Activated CD8-positive, alpha-beta T cell treated with anti-CD3 and anti-CD28 coated beads for 36 hours (primary cell): ENCODE results near the gene SPACA4. TPM values are rescaled to one million over a fixed set of nuclear protein-coding genes. Genes with fewer than 3 reads are reported as not detected.

Source experiments
- ATAC-seq: fragments of 200-7000 bp; cut with Tn5 transposase; one replicate; pipeline ENCODE4 v1.10.0; 2021; ENCODE audit warnings: mild to moderate bottlenecking, moderate library complexity
- CTCF ChIA-PET: fragments of 350-600 bp; sonication (Branson Sonifier 250); formaldehyde crosslinking; loops from one replicate; lab custom pipeline; 2021; ENCODE audit warnings: antibody characterized with exemption; lab: Charles Lee
- POLR2A ChIA-PET: fragments of 350-600 bp; sonication (Branson Sonifier 250); formaldehyde crosslinking; loops from one replicate; lab custom pipeline; 2021; ENCODE audit warnings: antibody characterized with exemption; lab: Charles Lee
- DNase-seq: peaks from one replicate; pipeline ENCODE4 v3.0.0-alpha.2; 2020
- H3K27ac Mint-ChIP-seq: one replicate; pipeline ENCODE4 v1.8.0; 2021; ENCODE audit warnings: mild to moderate bottlenecking, mixed read lengths
- H3K27me3 Mint-ChIP-seq: one replicate; pipeline ENCODE4 v1.8.0; 2021; ENCODE audit warnings: mixed read lengths
- H3K36me3 Mint-ChIP-seq: one replicate; pipeline ENCODE4 v1.8.0; 2021; ENCODE audit warnings: low read depth, mixed read lengths
- H3K4me1 Mint-ChIP-seq: one replicate; pipeline ENCODE4 v1.8.0; 2021; ENCODE audit warnings: low read depth, mixed read lengths
- H3K4me3 Mint-ChIP-seq: one replicate; pipeline ENCODE4 v1.8.0; 2021; ENCODE audit warnings: mild to moderate bottlenecking, moderate library complexity, mixed read lengths
- H3K9me3 Mint-ChIP-seq: one replicate; pipeline ENCODE4 v1.8.0; 2021; ENCODE audit warnings: mixed read lengths
- CTCF ChIP-seq: fragments of 200-600 bp; IDR thresholded peaks from one replicate; pipeline ENCODE4 v1.8.0; 2022; ENCODE audit warnings: antibody characterized with exemption, mild to moderate bottlenecking
- intact Hi-C: fragments of 100-400 bp; cut with micrococcal nuclease; formaldehyde crosslinking; loops from one replicate; pipeline ENCODE4 v1.10.0; 2022
- total RNA-seq, 2 experiments: library from RNA; stranded (reverse); gene quantifications; one replicate each; pipeline ENCODE4 v1.2.3, GENCODE V29; 2021

Gene SPACA4
- total RNA-seq, 2 experiments from 2014 or later: not detected

DNA sequence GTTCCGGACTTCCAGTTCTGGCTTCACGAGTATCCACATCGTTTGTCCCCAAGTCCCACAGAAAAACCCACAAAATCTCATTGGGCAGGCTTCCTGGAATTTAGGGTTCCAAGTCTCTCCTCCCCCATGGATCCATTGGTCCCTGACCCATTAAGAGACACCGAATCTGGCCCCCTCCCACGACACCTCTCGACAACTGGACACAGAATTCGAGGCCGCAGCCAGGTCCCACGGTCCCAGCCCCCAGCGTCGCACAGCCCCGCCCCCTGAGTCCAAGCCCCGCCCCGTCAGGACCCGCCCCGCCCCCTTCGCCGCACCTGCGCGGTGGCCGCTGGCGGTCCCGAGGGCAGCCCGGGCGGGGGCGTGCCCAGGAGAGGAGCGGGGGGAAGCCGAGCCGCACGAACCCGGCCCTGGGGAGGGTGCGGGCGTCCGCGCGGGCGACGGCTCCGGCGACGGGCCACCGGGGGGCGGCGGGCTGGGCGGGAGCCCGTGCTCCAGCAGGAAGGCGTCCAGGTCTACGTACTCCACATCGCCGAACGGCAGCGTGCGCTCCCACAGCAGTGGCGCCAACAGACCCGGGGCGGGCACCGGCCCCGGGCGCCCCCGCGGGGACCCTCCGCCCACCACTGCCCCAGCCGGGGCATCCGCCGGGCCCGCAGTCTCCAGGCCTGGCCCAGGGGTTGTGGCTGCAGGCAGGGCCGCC, 28.9 kb downstream of the SPACA4 start:
- intact Hi-C loops: loop anchor here (10.0 kb wide), 1 partner anchor 239 kb away; the partner anchor contains the start of gene PPP1R15A
- ChIA-PET POLR2A (interaction anchor here (1.5 to 9.6 kb wide), 3 partner anchors 12 to 17 kb away, joined by 4 to 154 read pairs (median 16); partner anchors contain the start of genes FAM83E, RPL18 and SPHK2), CTCF (no interaction called here)
- Mint-ChIP-seq H3K27me3 (no peaks in the 10 kb centered on the region), H3K9me3 (no peaks in the 10 kb centered on the region), H3K36me3 (peaks cover 8% of the 10 kb centered on the region), H3K4me1 (peaks cover 60% of the 10 kb centered on the region), H3K4me3 (peak overlapping the region; percentile 88), H3K27ac (peak overlapping the region; percentile 94)
- peak; percentile 74 for DNase-seq
- TF ChIP-seq CTCF: no peak
- peak; percentile 31 for ATAC-seq

- ChIA-PET CTCF (no interaction called here), POLR2A (interaction anchor here (1.1 to 2.7 kb wide), 6 partner anchors 9 to 85 kb away, joined by 3 to 16 read pairs (median 6); partner anchors contain the start of genes CA11, FAM83E, RPL18 and SPHK2)
- DNase-seq: peak; percentile 49
These were observed 29.7 kb downstream of the SPACA4 start for GRCh38 chr19:48635966-48636858.

GRCh38 chr19:48636859-48637448, 30.4 kb downstream of the SPACA4 start, which contains the start of gene DBP:
TSS of gene DBP (minus strand) at chr19:48637379. CDS start at chr19:48636994, 385 bp downstream.
- CTCF ChIA-PET: interaction anchor here (1.1 to 1.3 kb wide), 2 partner anchors 9 to 206 kb away, joined by 3 to 4 read pairs; partner anchors contain the start of gene CA11
- Mint-ChIP-seq H3K36me3 (peaks cover 8% of the 10 kb centered on the region), H3K27me3 (no peaks in the 10 kb centered on the region), H3K4me3 (peak within 1 kb of the TSS; percentile 88), H3K4me1 (peaks cover 55% of the 10 kb centered on the region), H3K9me3 (no peaks in the 10 kb centered on the region), H3K27ac (peak within 1 kb of the TSS; percentile 98)
- POLR2A ChIA-PET: interaction anchor here (1.1 to 2.7 kb wide), 6 partner anchors 9 to 84 kb away, joined by 3 to 16 read pairs (median 6); partner anchors contain the start of genes CA11, FAM83E, RPL18 and SPHK2
- DNase-seq (peak; percentile 50), ATAC-seq (no peak)
- peak; percentile 48 for TF ChIP-seq CTCF
- intact Hi-C loops: loop anchor here (10.0 kb wide), 1 partner anchor 238 kb away; the partner anchor contains the start of gene PPP1R15A

More at GRCh38 chr19:48635966-48636858, 29.7 kb downstream of the SPACA4 start:
- no peak for ATAC-seq
- peaks cover 58% of the 10 kb centered on the region for H3K4me1 Mint-ChIP-seq
- peak overlapping the region; percentile 84 for H3K27ac Mint-ChIP-seq
- H3K9me3 Mint-ChIP-seq: no peaks in the 10 kb centered on the region
- no peaks in the 10 kb centered on the region for H3K27me3 Mint-ChIP-seq
- intact Hi-C loops: loop anchor here (10.0 kb wide), 1 partner anchor 239 kb away; the partner anchor contains the start of gene PPP1R15A
- H3K36me3 Mint-ChIP-seq: peaks cover 8% of the 10 kb centered on the region
- no peak for TF ChIP-seq CTCF
- H3K4me3 Mint-ChIP-seq: peak overlapping the region; percentile 88

GRCh38 chr19:48637449-48637947, 31.0 kb downstream of the SPACA4 start:
- CTCF ChIA-PET: interaction anchor here (1.1 to 1.3 kb wide), 2 partner anchors 8 to 205 kb away, joined by 3 to 4 read pairs; partner anchors contain the start of gene CA11
- DNase-seq (peak; percentile 100), ATAC-seq (peak; percentile 76)
- no peak for TF ChIP-seq CTCF
- peak overlapping the region; percentile 98 for H3K27ac Mint-ChIP-seq
- no peaks in the 10 kb centered on the region for H3K9me3 Mint-ChIP-seq
- H3K4me1 Mint-ChIP-seq: peaks cover 54% of the 10 kb centered on the region
- intact Hi-C loops: loop anchor here (10.0 kb wide), 1 partner anchor 237 kb away; the partner anchor contains the start of gene PPP1R15A
- no peaks in the 10 kb centered on the region for H3K27me3 Mint-ChIP-seq
- POLR2A ChIA-PET: interaction anchor here (2.1 to 2.7 kb wide), 3 partner anchors 9 to 22 kb away, joined by 8 to 16 read pairs (median 8); partner anchors contain the start of genes CA11, FAM83E, RPL18 and SPHK2
- peaks cover 8% of the 10 kb centered on the region for H3K36me3 Mint-ChIP-seq
- peak overlapping the region; percentile 88 for H3K4me3 Mint-ChIP-seq
